Activated T-cell treated with anti-CD3 and anti-CD28 coated beads, Interleukin-2, amount 50 U/mL, for 72 hours (primary cell): Measurements from ENCODE around the gene PSMG1. TPM values are rescaled to one million over a fixed set of nuclear protein-coding genes. Genes with fewer than 3 reads are reported as not detected.
"Not testable (repeated sequence)": the region's sequence is repeated elsewhere in the genome, so short reads cannot be mapped to it uniquely, and the experiment has no call there.

Experiments used
- ATAC-seq, 2 donors: fragments of 150-1000 bp; cut with Tn5 transposase; replicated peaks in 1 of 2; 2 replicates each; pipeline ENCODE4 v1.10.0; 2021; ENCODE audit warnings: moderate library complexity in 2 of 2, mild to moderate bottlenecking in 1 of 2
- DNase-seq, 2 donors: peaks; one replicate each; pipeline ENCODE4 v3.0.0; 2021 to 2022; ENCODE audit warnings: mixed read lengths in 1 of 2
- H3K27ac Mint-ChIP-seq: one replicate; pipeline ENCODE4 v1.8.0; 2022; ENCODE audit warnings: mild to moderate bottlenecking, moderate library complexity, mixed read lengths
- H3K27me3 Mint-ChIP-seq: one replicate; pipeline ENCODE4 v1.8.0; 2022; ENCODE audit warnings: low read depth, mixed read lengths
- H3K36me3 Mint-ChIP-seq, 2 donors: one replicate each; pipeline ENCODE4 v1.8.0; 2022; ENCODE audit warnings: mixed read lengths in 2 of 2, mild to moderate bottlenecking in 1 of 2; ENCODE audit not compliant: insufficient read depth in 2 of 2
- H3K4me1 Mint-ChIP-seq: one replicate; pipeline ENCODE4 v1.8.0; 2022; ENCODE audit warnings: low read depth, mixed read lengths
- H3K4me3 Mint-ChIP-seq, 2 donors: one replicate each; pipeline ENCODE4 v1.8.0; 2022; ENCODE audit warnings: mild to moderate bottlenecking in 2 of 2, mixed read lengths in 2 of 2, moderate library complexity in 2 of 2
- H3K9me3 Mint-ChIP-seq, 2 donors: one replicate each; pipeline ENCODE4 v1.8.0; 2022; ENCODE audit warnings: mixed read lengths in 2 of 2
- total RNA-seq, 2 donors: library from RNA; stranded (reverse); gene quantifications; one replicate each; pipeline ENCODE4 v1.2.3, GENCODE V29; 2022

Gene PSMG1
- total RNA-seq = 100 to 1,000 TPM in 1 of 2 donors, 10 to 100 TPM in 1; 98.7 to 113 TPM

DNA sequence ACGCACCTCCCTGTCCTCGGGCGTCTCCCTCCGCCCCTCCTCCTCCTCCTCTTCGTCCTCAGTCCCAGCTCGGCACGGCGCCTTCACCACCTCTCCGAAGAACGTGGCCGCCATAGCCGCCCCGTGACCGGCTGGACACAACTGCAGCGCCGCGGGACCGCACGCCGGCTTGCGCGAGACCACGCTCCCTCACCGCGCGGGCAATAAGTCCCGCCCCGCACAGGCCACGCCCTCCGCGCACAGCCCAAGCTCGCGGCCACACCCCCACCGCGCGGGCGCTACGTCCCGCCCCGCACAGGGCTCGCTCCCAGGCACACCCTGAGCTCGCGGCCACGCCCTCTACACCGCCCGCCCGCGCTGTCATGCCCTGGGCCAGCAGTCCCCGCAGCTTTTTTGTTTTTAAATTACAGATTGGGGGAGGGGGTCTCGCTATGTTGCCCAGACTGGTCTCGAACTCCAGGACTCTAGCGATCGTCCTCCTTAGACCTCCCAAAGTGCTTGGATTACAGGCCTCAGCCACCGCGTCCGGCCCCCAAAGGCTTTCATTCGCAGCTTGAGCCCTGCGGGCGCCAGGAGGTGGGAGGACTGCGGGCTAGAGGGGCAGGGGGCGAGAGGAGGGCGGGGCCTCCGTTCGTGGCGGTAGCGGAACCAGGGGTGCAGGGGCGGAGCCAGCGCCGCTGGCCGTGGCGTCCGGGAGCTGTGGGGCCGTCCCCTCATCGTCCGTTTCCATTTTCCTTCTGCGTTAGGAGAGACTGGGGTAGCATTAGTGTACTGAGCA lies at the start of gene PSMG1:
TSS of gene PSMG1 (minus strand) at position 180 of the 778 bp plus-strand sequence. CDS start at position 114, 66 bp downstream.
- DNase-seq = peak; percentile 97
- H3K9me3 Mint-ChIP-seq = no peaks in the 10 kb centered on the region
- H3K27ac Mint-ChIP-seq = peak within 1 kb of the TSS; percentile 98
- H3K36me3 Mint-ChIP-seq = peaks cover 7 to 16% of the 10 kb centered on the region in 2 donors
- H3K4me1 Mint-ChIP-seq = peaks cover 73% of the 10 kb centered on the region
- no peaks in the 10 kb centered on the region for H3K27me3 Mint-ChIP-seq
- peak; percentile 92 to 95 for ATAC-seq
- H3K4me3 Mint-ChIP-seq = peak within 1 kb of the TSS; percentile 90 to 99

DNA sequence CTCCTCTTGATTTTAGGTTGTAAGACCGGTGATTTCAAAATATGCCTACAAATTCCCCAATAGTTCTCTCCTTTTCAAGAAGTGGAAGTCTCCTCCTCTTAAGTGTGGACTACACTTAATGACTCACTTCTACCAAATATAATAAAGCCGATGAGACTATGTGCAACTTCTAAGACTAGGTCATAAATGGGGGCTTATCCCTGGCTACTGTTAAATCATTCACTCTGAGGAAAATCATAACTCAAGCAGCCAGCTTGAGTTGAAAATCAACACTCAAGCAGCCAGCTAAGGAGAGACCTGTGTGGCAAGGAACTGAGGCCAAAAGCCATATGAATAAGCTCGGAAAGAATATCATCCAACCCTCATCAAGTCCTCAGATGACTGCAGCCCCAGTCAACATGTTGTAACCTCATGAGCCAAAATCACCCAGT lies 49.6 kb upstream of the PSMG1 start:
- ATAC-seq = no peak
- Mint-ChIP-seq H3K27me3 (no peaks in the 10 kb centered on the region), H3K36me3 (peaks cover 13 to 32% of the 10 kb centered on the region in 2 donors)

GRCh38 chr21:39224930-39225329 lies 41.7 kb upstream of the PSMG1 start:
- Mint-ChIP-seq H3K4me3 (no peak overlapping the region), H3K9me3 (no peaks in the 10 kb centered on the region), H3K36me3 (peaks cover 6 to 29% of the 10 kb centered on the region in 2 donors), H3K4me1 (peaks cover 10% of the 10 kb centered on the region), H3K27me3 (no peaks in the 10 kb centered on the region), H3K27ac (peak overlapping the region; percentile 61)
- no peak for DNase-seq
- ATAC-seq = peak in 1 of 2 donors; percentile 36

More for the DNA sequence above, 49.6 kb upstream of the PSMG1 start:
- no peak for DNase-seq
- Mint-ChIP-seq H3K9me3 (no peaks in the 10 kb centered on the region), H3K4me3 (no peak overlapping the region), H3K4me1 (peaks cover 4% of the 10 kb centered on the region), H3K27ac (no peak overlapping the region)

DNA sequence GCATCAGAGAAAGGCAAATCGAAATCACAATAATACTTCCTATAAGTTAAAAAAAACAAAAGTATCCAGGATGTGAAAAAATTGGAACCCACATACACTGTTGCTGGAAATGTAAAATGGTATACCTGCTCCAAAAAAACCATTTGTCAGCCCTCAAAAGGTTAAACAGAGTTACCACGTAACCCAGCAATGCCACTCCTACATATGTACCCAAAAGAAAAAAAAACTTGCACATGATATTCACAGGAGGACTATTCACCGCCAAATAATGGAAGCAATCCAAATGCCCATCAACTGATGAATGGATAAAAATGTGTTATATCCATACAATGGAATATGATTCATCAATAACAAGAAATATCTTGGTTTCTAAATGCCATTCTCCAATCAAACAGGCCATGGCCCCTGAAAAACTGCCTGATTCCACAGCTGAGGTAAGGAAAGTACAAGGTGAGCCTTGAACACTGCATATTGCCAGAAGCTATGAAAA lies 38.8 kb upstream of the PSMG1 start:
- H3K27ac Mint-ChIP-seq = peak overlapping the region; percentile 8
- peaks cover 4 to 26% of the 10 kb centered on the region in 2 donors for H3K36me3 Mint-ChIP-seq
- H3K4me3 Mint-ChIP-seq = no peak overlapping the region
- no peaks in the 10 kb centered on the region for H3K27me3 Mint-ChIP-seq
- peaks cover 10% of the 10 kb centered on the region for H3K4me1 Mint-ChIP-seq
- no peak for DNase-seq
- no peaks in the 10 kb centered on the region for H3K9me3 Mint-ChIP-seq
- ATAC-seq = no peak

- Mint-ChIP-seq H3K36me3 (peaks cover 6 to 26% of the 10 kb centered on the region in 2 donors), H3K4me1 (peaks cover 10% of the 10 kb centered on the region), H3K27me3 (no peaks in the 10 kb centered on the region), H3K9me3 (no peaks in the 10 kb centered on the region), H3K4me3 (no peak overlapping the region), H3K27ac (peak overlapping the region; percentile 8)
- DNase-seq (no peak), ATAC-seq (no peak)
Measured at GRCh38 chr21:39221282-39221996, 38.2 kb upstream of the PSMG1 start.

DNA sequence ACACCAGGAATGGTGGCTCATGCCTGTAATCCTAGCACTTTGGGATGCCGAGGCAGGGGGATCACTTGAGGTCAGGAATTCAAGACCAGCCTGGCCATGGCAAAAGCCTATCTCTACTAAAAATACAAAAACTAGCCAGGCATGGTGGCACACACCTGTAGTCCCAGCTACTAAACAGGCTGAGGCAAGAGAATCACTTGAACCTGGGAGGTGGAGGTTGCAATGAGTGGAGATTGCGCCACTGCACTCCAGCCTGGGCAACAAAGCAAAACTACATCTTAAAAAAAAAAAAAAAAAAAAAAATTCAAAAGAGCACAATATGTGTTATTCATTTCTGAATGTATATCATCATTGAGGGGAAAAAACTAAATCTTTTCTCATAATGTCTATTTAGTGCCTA lies 37.6 kb upstream of the PSMG1 start:
- H3K4me1 Mint-ChIP-seq, ATAC-seq, H3K4me3 Mint-ChIP-seq, DNase-seq, H3K27me3 Mint-ChIP-seq, H3K9me3 Mint-ChIP-seq, H3K27ac Mint-ChIP-seq: not testable (repeated sequence)
- peaks cover 6 to 24% of the 10 kb centered on the region in 2 donors for H3K36me3 Mint-ChIP-seq

- Mint-ChIP-seq H3K36me3 (peaks cover 6 to 26% of the 10 kb centered on the region in 2 donors), H3K27me3 (no peaks in the 10 kb centered on the region), H3K4me1 (peaks cover 10% of the 10 kb centered on the region), H3K4me3 (no peak overlapping the region), H3K27ac (peak overlapping the region; percentile 54), H3K9me3 (no peaks in the 10 kb centered on the region)
- DNase-seq (no peak), ATAC-seq (no peak)
Measured at GRCh38 chr21:39220150-39220549, 36.9 kb upstream of the PSMG1 start.

- H3K27ac Mint-ChIP-seq = no peak overlapping the region
Measured at GRCh38 chr21:39218082-39218409, 34.8 kb upstream of the PSMG1 start.

DNA sequence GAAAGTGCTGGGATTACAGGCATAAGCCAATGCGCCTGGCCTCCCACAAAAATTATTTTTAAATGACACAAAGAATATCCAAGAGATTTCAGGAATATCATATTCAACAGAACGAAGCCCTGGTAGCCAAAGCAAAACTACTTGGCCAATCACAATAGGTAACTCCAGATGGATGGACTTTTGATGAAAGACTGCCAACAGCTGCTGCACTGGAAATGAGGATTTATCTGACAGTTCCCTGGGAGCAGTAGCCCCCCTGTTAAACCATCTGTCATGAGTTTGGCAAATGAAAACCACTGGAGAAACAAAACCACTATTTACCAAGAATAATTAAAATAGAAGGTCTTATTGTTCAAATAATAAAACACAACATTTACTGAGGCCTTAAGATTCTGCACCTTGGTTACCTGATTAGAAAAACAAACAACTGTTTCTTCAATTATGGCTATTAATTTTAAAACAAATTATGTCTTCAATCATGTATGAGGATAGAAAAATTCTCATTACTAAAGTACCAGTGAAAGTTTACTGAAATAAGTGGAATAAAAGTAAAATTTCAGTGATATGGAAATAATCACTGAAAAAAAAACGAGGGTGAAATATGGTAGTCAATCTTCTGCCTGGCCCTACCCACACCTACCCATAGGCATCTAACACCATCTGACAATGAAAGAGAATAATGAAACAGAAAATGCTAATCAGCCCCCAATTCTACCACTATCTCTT lies 34.3 kb upstream of the PSMG1 start:
- peaks cover 1 to 19% of the 10 kb centered on the region in 2 donors for H3K36me3 Mint-ChIP-seq

More at GRCh38 chr21:39218082-39218409, 34.8 kb upstream of the PSMG1 start:
- no peaks in the 10 kb centered on the region for H3K27me3 Mint-ChIP-seq
- peaks cover 1 to 20% of the 10 kb centered on the region in 2 donors for H3K36me3 Mint-ChIP-seq
- no peak overlapping the region for H3K4me3 Mint-ChIP-seq
- H3K4me1 Mint-ChIP-seq = peaks cover 5% of the 10 kb centered on the region
- no peaks in the 10 kb centered on the region for H3K9me3 Mint-ChIP-seq
- ATAC-seq (no peak), DNase-seq (no peak)

DNA sequence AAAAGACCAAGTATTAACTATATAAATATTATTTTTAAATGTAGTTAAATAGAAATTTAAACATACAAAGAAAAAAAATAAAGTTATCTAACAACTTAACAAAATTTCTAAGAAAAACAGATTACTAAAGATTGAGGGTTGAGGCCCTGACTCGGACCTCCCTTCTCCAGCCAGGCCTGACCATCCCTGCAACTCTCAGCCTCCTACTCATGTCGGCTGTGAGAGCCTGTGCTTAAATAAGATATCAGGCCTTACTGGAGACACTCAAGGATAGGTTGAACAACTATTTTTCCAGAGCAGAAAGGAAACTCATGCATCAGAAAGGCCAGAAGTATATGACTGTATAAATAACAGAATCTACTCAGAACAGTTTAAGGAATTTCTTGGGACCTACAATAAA lies 33.0 kb upstream of the PSMG1 start:
- Mint-ChIP-seq H3K36me3 (peaks cover 6 to 20% of the 10 kb centered on the region in 2 donors), H3K27ac (no peak overlapping the region)
- DNase-seq = no peak

More for the DNA sequence above, 34.3 kb upstream of the PSMG1 start:
- DNase-seq (no peak), ATAC-seq (no peak)
- peaks cover 5% of the 10 kb centered on the region for H3K4me1 Mint-ChIP-seq
- no peaks in the 10 kb centered on the region for H3K27me3 Mint-ChIP-seq
- H3K4me3 Mint-ChIP-seq = no peak overlapping the region
- H3K27ac Mint-ChIP-seq = no peak overlapping the region
- H3K9me3 Mint-ChIP-seq = no peaks in the 10 kb centered on the region

GRCh38 chr21:39215078-39215477 lies 31.8 kb upstream of the PSMG1 start:
- H3K27ac Mint-ChIP-seq = no peak overlapping the region
- no peaks in the 10 kb centered on the region for H3K27me3 Mint-ChIP-seq
- H3K9me3 Mint-ChIP-seq = no peaks in the 10 kb centered on the region
- DNase-seq (no peak), ATAC-seq (no peak)
- no peak overlapping the region for H3K4me3 Mint-ChIP-seq
- H3K36me3 Mint-ChIP-seq = peaks cover 6 to 26% of the 10 kb centered on the region in 2 donors
- peaks cover 9% of the 10 kb centered on the region for H3K4me1 Mint-ChIP-seq

More for the DNA sequence above, 33.0 kb upstream of the PSMG1 start:
- Mint-ChIP-seq H3K27me3 (no peaks in the 10 kb centered on the region), H3K9me3 (no peaks in the 10 kb centered on the region), H3K4me3 (no peak overlapping the region), H3K4me1 (peaks cover 5% of the 10 kb centered on the region)
- no peak for ATAC-seq

DNA sequence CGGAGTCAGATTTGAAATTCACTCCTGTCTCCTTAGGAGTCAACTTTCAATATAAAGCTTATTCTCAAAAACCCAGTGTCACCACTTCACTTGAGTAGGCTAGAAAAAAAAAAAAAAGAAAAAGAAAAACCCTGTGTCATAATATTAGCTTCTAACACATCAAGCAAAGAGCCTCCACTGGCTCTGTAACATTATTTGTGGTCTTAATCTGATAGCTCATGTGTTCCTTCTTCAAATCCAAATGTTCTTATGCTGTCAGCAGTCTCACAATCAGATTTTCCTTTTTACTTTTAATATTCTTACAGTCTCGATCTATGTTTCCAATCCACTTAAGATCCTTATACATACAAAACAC lies 26.1 kb upstream of the PSMG1 start:
- ATAC-seq (no peak), DNase-seq (no peak)
- Mint-ChIP-seq H3K27me3 (no peaks in the 10 kb centered on the region), H3K9me3 (no peaks in the 10 kb centered on the region), H3K4me3 (no peak overlapping the region), H3K4me1 (peaks cover 25% of the 10 kb centered on the region), H3K36me3 (peaks cover 7 to 49% of the 10 kb centered on the region in 2 donors), H3K27ac (peak overlapping the region; percentile 41)
